ENCODE results near the gene LDLRAD1. TPM values are rescaled to one million over a fixed set of nuclear protein-coding genes. Genes with fewer than 3 reads are reported as not detected.
"Not testable (repeated sequence)": the region's sequence is repeated elsewhere in the genome, so short reads cannot be mapped to it uniquely, and the experiment has no call there.

Gene LDLRAD1
- total and polyA plus RNA-seq, 2 experiments from 2014 or later, result not detected

DNA sequence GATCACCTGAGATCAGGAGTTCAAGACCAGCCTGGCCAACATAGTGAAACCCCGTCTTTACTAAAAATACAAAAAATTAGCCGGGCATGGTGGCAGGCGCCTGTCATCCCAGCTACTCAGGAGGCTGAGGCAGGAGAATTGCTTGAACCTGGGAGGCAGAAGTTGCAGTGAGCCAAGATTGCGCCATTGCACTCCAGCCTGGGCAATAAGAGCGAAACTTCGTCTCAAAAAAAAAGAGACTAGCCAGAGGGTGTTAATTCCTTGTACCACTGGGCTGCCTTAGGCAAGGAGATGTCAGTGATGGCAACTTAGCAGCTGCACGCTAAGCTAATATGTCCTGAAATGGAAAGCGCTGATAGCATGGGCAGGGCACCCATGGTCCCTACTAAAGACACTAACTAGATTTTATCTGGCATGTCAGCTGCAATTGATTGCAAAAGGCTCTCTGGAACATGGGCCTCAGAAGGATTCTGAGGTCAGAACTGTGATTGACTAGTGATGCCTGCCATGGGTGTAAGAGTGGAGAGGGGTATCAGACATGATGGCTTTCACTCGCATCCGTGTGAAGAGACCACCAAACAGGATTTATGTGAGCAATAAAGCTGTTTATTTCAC is 1.7 kb upstream of the LDLRAD1 start:
- H3K36me3 Mint-ChIP-seq (ENCODE audit: low read depth); H3K9me3 Mint-ChIP-seq; H3K4me2 ChIP-seq; H3K4me1 ChIP-seq (ENCODE audit: insufficient read depth); H3K27me3 ChIP-seq (ENCODE audit: insufficient read depth); H2AFZ ChIP-seq; H3K36me3 ChIP-seq (ENCODE audit: insufficient read depth); ATAC-seq; H3K79me2 ChIP-seq (replicated peaks; ENCODE audit: insufficient read depth); H3K4me1 Mint-ChIP-seq; H4K20me1 ChIP-seq (replicated peaks; ENCODE audit: insufficient read depth); H3F3A ChIP-seq (replicated peaks; ENCODE audit: low read depth); H3K9me2 ChIP-seq (ENCODE audit: insufficient read depth); H3K4me3 Mint-ChIP-seq; H3K27ac ChIP-seq (ENCODE audit: low read depth); DNase-seq (ENCODE audit: low spot score); H3K4me3 ChIP-seq: not testable (repeated sequence)
- peaks cover 10% of the 10 kb centered on the region for H3K27me3 Mint-ChIP-seq (ENCODE audit: insufficient read depth, low read depth, poor library complexity)
- H3K27ac Mint-ChIP-seq, result peak overlapping the region; percentile 26; the same call in 1 of the 2 replicates

DNA sequence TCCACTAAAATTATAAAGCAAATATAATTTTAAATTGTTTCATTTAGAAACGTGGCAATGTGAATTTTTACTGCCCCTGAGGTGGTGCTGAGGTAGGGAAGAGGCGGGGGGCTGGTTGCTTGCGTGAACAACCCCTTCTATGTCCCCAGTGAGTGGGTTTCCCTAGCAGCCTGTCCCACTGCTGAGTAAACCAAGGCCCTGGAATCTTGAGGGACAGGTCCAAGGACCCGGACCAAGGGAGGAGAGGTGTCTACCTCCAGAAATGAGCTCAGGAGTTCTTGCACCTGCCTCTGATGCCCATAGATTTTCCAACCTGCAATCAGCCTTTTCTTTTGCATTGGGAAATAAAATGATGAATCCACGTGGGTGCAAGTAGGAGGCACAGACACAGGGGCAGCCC is 649 bp upstream of the LDLRAD1 start:
- no peaks in the 10 kb centered on the region for H3K79me2 ChIP-seq (replicated peaks; ENCODE audit: insufficient read depth)
- H3K9me2 ChIP-seq (ENCODE audit: insufficient read depth), result no peaks in the 10 kb centered on the region
- no peak overlapping the region for H3K27ac Mint-ChIP-seq
- H3K27ac ChIP-seq (ENCODE audit: low read depth), result no peak overlapping the region
- H3F3A ChIP-seq (replicated peaks; ENCODE audit: low read depth), result no peaks in the 10 kb centered on the region
- DNase-seq (ENCODE audit: low spot score) (no peak), ATAC-seq (no peak)
- no peaks in the 10 kb centered on the region for H4K20me1 ChIP-seq (replicated peaks; ENCODE audit: insufficient read depth)
- H3K9me3 Mint-ChIP-seq, result no peaks in the 10 kb centered on the region
- no peaks in the 10 kb centered on the region for H3K36me3 ChIP-seq (ENCODE audit: insufficient read depth)
- H3K4me3 Mint-ChIP-seq, result no peak overlapping the region
- H3K4me2 ChIP-seq, result no peak overlapping the region
- H3K27me3 ChIP-seq (ENCODE audit: insufficient read depth), result no peaks in the 10 kb centered on the region
- no peak overlapping the region for H2AFZ ChIP-seq
- no peaks in the 10 kb centered on the region for H3K4me1 ChIP-seq (ENCODE audit: insufficient read depth)
- no peak overlapping the region for H3K4me3 ChIP-seq
- peaks cover 5% of the 10 kb centered on the region for H3K4me1 Mint-ChIP-seq
- H3K36me3 Mint-ChIP-seq (ENCODE audit: low read depth), result no peaks in the 10 kb centered on the region
- peaks cover 10% of the 10 kb centered on the region for H3K27me3 Mint-ChIP-seq (ENCODE audit: insufficient read depth, low read depth, poor library complexity)
- TF ChIP-seq CREB1 (CRISPR knock-in tag; IDR thresholded peaks at IDR 0.05; ENCODE audit: low read depth), result no peak
- no peak for TF ChIP-seq REST (IDR thresholded peaks at IDR 0.05; ENCODE audit: unreplicated experiment)
- no peak for TF ChIP-seq NANOG (IDR thresholded peaks at IDR 0.05; ENCODE audit: borderline replicate concordance)
- TF ChIP-seq, protein P1, sequence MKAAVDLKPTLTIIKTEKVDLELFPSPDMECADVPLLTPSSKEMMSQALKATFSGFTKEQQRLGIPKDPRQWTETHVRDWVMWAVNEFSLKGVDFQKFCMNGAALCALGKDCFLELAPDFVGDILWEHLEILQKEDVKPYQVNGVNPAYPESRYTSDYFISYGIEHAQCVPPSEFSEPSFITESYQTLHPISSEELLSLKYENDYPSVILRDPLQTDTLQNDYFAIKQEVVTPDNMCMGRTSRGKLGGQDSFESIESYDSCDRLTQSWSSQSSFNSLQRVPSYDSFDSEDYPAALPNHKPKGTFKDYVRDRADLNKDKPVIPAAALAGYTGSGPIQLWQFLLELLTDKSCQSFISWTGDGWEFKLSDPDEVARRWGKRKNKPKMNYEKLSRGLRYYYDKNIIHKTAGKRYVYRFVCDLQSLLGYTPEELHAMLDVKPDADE (IDR thresholded peaks at IDR 0.05), result no peak
- no peak for TF ChIP-seq ZNF114 (CRISPR knock-in tag; IDR thresholded peaks at IDR 0.05)
- no peak for TF ChIP-seq STAT1 (IDR thresholded peaks at IDR 0.05; ENCODE audit: unreplicated experiment)
- TF ChIP-seq EZH2 (IDR thresholded peaks at IDR 0.05; ENCODE audit: low read depth, unreplicated experiment), result no peak
- TF ChIP-seq, protein P2, sequence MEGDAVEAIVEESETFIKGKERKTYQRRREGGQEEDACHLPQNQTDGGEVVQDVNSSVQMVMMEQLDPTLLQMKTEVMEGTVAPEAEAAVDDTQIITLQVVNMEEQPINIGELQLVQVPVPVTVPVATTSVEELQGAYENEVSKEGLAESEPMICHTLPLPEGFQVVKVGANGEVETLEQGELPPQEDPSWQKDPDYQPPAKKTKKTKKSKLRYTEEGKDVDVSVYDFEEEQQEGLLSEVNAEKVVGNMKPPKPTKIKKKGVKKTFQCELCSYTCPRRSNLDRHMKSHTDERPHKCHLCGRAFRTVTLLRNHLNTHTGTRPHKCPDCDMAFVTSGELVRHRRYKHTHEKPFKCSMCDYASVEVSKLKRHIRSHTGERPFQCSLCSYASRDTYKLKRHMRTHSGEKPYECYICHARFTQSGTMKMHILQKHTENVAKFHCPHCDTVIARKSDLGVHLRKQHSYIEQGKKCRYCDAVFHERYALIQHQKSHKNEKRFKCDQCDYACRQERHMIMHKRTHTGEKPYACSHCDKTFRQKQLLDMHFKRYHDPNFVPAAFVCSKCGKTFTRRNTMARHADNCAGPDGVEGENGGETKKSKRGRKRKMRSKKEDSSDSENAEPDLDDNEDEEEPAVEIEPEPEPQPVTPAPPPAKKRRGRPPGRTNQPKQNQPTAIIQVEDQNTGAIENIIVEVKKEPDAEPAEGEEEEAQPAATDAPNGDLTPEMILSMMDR (conservative IDR thresholded peaks at IDR 0.05; ENCODE audit: low read depth in 2 of 2), result no peak
- TF ChIP-seq, protein P3, sequence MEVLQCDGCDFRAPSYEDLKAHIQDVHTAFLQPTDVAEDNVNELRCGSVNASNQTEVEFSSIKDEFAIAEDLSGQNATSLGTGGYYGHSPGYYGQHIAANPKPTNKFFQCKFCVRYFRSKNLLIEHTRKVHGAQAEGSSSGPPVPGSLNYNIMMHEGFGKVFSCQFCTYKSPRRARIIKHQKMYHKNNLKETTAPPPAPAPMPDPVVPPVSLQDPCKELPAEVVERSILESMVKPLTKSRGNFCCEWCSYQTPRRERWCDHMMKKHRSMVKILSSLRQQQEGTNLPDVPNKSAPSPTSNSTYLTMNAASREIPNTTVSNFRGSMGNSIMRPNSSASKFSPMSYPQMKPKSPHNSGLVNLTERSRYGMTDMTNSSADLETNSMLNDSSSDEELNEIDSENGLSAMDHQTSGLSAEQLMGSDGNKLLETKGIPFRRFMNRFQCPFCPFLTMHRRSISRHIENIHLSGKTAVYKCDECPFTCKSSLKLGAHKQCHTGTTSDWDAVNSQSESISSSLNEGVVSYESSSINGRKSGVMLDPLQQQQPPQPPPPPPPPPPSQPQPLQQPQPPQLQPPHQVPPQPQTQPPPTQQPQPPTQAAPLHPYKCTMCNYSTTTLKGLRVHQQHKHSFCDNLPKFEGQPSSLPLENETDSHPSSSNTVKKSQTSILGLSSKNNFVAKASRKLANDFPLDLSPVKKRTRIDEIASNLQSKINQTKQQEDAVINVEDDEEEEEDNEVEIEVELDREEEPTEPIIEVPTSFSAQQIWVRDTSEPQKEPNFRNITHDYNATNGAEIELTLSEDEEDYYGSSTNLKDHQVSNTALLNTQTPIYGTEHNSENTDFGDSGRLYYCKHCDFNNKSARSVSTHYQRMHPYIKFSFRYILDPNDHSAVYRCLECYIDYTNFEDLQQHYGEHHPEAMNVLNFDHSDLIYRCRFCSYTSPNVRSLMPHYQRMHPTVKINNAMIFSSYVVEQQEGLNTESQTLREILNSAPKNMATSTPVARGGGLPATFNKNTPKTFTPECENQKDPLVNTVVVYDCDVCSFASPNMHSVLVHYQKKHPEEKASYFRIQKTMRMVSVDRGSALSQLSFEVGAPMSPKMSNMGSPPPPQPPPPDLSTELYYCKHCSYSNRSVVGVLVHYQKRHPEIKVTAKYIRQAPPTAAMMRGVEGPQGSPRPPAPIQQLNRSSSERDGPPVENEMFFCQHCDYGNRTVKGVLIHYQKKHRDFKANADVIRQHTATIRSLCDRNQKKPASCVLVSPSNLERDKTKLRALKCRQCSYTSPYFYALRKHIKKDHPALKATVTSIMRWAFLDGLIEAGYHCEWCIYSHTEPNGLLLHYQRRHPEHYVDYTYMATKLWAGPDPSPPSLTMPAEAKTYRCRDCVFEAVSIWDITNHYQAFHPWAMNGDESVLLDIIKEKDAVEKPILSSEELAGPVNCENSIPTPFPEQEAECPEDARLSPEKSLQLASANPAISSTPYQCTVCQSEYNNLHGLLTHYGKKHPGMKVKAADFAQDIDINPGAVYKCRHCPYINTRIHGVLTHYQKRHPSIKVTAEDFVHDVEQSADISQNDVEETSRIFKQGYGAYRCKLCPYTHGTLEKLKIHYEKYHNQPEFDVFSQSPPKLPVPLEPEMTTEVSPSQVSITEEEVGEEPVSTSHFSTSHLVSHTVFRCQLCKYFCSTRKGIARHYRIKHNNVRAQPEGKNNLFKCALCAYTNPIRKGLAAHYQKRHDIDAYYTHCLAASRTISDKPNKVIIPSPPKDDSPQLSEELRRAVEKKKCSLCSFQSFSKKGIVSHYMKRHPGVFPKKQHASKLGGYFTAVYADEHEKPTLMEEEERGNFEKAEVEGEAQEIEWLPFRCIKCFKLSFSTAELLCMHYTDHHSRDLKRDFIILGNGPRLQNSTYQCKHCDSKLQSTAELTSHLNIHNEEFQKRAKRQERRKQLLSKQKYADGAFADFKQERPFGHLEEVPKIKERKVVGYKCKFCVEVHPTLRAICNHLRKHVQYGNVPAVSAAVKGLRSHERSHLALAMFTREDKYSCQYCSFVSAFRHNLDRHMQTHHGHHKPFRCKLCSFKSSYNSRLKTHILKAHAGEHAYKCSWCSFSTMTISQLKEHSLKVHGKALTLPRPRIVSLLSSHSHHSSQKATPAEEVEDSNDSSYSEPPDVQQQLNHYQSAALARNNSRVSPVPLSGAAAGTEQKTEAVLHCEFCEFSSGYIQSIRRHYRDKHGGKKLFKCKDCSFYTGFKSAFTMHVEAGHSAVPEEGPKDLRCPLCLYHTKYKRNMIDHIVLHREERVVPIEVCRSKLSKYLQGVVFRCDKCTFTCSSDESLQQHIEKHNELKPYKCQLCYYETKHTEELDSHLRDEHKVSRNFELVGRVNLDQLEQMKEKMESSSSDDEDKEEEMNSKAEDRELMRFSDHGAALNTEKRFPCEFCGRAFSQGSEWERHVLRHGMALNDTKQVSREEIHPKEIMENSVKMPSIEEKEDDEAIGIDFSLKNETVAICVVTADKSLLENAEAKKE (CRISPR knock-in tag; IDR thresholded peaks at IDR 0.05), result no peak
